HCT116 (cell line): ENCODE results near the gene AGAP2. TPM values are rescaled to one million over a fixed set of nuclear protein-coding genes. Genes with fewer than 3 reads are reported as not detected.

ENCODE experiments used
- ATAC-seq: fragments of 200-7000 bp; cut with Tn5 transposase; 2 replicates; pipeline ENCODE4 v1.9.1; 2020; ENCODE audit warnings: mild to moderate bottlenecking, moderate library complexity
- BruUV-seq: library from RNA; stranded (reverse); fragments of 400-500 nt; replicated peaks from 2 replicates; lab custom pipeline; 2021; lab: Mats Ljungman, UMichigan
- CTCF ChIA-PET: fragments of 300-600 bp; sonication (Branson Sonifier 250); formaldehyde crosslinking; loops from one replicate; lab custom pipeline; 2021; ENCODE audit warnings: antibody characterized with exemption; lab: Charles Lee
- POLR2A ChIA-PET: fragments of 300-600, 350-600 bp; sonication (Branson Sonifier 250); formaldehyde crosslinking; loops from one replicate; lab custom pipeline; 2021; ENCODE audit warnings: antibody characterized with exemption; lab: Charles Lee
- RAD21 ChIA-PET, 2 experiments: fragments of 300-600 bp; sonication (Branson Sonifier 250); formaldehyde crosslinking; loops; one replicate each; lab custom pipeline; 2023; ENCODE audit warnings: low total read pairs in 2 of 2; ENCODE audit not compliant: uncharacterized antibody in 2 of 2, unreplicated experiment in 2 of 2, low non-redundant PET in 1 of 2; lab: Charles Lee
- DNase-seq: peaks from one replicate; pipeline ENCODE4 v3.0.0-alpha.2; 2010; ENCODE audit warnings: low read depth, low spot score
- H2AFZ ChIP-seq: fragments of 200-600 bp; shearing (Covaris generic), sonication (generic); 2 replicates; pipeline ENCODE4 v1.6.1; 2017; ENCODE audit warnings: low read depth, mixed run types, mixed read lengths, antibody characterized with exemption, low read length; ENCODE audit not compliant: poor library complexity, severe bottlenecking
- H3K27ac ChIP-seq: 2 replicates; pipeline ENCODE4 v1.5.1; 2012; ENCODE audit warnings: low read depth, low read length
- H3K27me3 ChIP-seq: fragments of 200-600 bp; sonication (generic); 2 replicates; pipeline ENCODE4 v1.6.1; 2016; ENCODE audit warnings: mixed run types, low read length, mixed read lengths; ENCODE audit not compliant: insufficient read depth
- H3K36me3 ChIP-seq, 2 experiments: fragments of 200-500 bp in 1 of 2; fragments of 200-600 bp in 1 of 2; sonication (Bioruptor generic) in 1 of 2; sonication (generic) in 1 of 2; 2 replicates each; pipeline versions ENCODE4 v1.5.1 to v1.6.1; 2014 to 2016; ENCODE audit warnings: low read length in 2 of 2, inconsistent platforms in 1 of 2, mixed read lengths in 1 of 2, mixed run types in 1 of 2; ENCODE audit not compliant: insufficient read depth in 2 of 2, control insufficient read depth in 1 of 2
- H3K4me1 ChIP-seq, 2 experiments: fragments of 200-600 bp in 1 of 2; sonication (generic) in 1 of 2; 2 replicates each; pipeline versions ENCODE4 v1.5.1 to v1.6.1; 2012 to 2017; ENCODE audit warnings: low read length in 2 of 2, inconsistent platforms in 1 of 2, mild to moderate bottlenecking in 1 of 2, mixed read lengths in 1 of 2, mixed run types in 1 of 2, moderate library complexity in 1 of 2; ENCODE audit not compliant: insufficient read depth in 2 of 2, control insufficient read depth in 1 of 2
- H3K4me2 ChIP-seq: fragments of 200-600 bp; sonication (generic); 2 replicates; pipeline ENCODE4 v1.6.1; 2017; ENCODE audit warnings: mixed run types, low read length, mixed read lengths
- H3K4me3 ChIP-seq, 2 experiments: fragments of 200-600 bp in 1 of 2; sonication (generic) in 1 of 2; replicated peaks in 1 of 2; 2 replicates each; pipeline ENCODE4 v1.5.1; 2011 to 2016; ENCODE audit warnings: low read length in 2 of 2, control low read depth in 1 of 2, low read depth in 1 of 2, mild to moderate bottlenecking in 1 of 2, mixed read lengths in 1 of 2, mixed run types in 1 of 2
- H3K79me2 ChIP-seq: fragments of 200-600 bp; sonication (generic); 2 replicates; pipeline ENCODE4 v1.6.1; 2017; ENCODE audit warnings: mild to moderate bottlenecking, mixed run types, low read length, moderate library complexity, mixed read lengths; ENCODE audit not compliant: insufficient read depth
- H3K9ac ChIP-seq: fragments of 200-600 bp; sonication (generic); 2 replicates; pipeline ENCODE4 v1.6.1; 2016; ENCODE audit warnings: low read length, mixed read lengths
- H3K9me2 ChIP-seq: fragments of 200-600 bp; sonication (generic), shearing (Covaris generic); 2 replicates; pipeline ENCODE4 v1.6.1; 2017; ENCODE audit warnings: mixed run types, mild to moderate bottlenecking, moderate library complexity; ENCODE audit not compliant: insufficient read depth
- H3K9me3 ChIP-seq, 2 experiments: fragments of 200-500 bp in 1 of 2; fragments of 200-600 bp in 1 of 2; sonication (Bioruptor generic) in 1 of 2; sonication (generic) in 1 of 2; 2 replicates each; pipeline ENCODE4 v1.6.1; 2014 to 2017; ENCODE audit warnings: low read length in 2 of 2, mixed read lengths in 2 of 2, inconsistent platforms in 1 of 2, low read depth in 1 of 2, mild to moderate bottlenecking in 1 of 2, mixed run types in 1 of 2, moderate library complexity in 1 of 2; ENCODE audit not compliant: control insufficient read depth in 1 of 2, insufficient read depth in 1 of 2
- H4K20me1 ChIP-seq: fragments of 200-600 bp; sonication (generic), shearing (Covaris generic); 2 replicates; pipeline ENCODE4 v1.6.1; 2017; ENCODE audit warnings: mixed run types, mild to moderate bottlenecking, moderate library complexity; ENCODE audit not compliant: insufficient read depth
- CEBPB ChIP-seq: IDR thresholded peaks from 2 replicates; pipeline ENCODE4 v1.6.1; 2012; ENCODE audit warnings: low read depth
- ELF1 ChIP-seq: IDR thresholded peaks from 2 replicates; pipeline ENCODE4 v1.6.1; 2012; ENCODE audit warnings: low read depth, borderline replicate concordance
- EZH2phosphoT487 ChIP-seq: fragments of 200-600 bp; IDR thresholded peaks from 2 replicates; pipeline ENCODE4 v1.6.1; 2018; ENCODE audit warnings: antibody characterized with exemption, borderline replicate concordance
- FOSL1 ChIP-seq: IDR thresholded peaks from 2 replicates; pipeline ENCODE4 v1.6.1; 2012; ENCODE audit warnings: low read depth
- POLR2AphosphoS5 ChIP-seq: IDR thresholded peaks from 2 replicates; pipeline ENCODE4 v1.6.1; 2011; ENCODE audit warnings: mild to moderate bottlenecking, low read depth, low read length, moderate library complexity
- SRF ChIP-seq: IDR thresholded peaks from 2 replicates; pipeline ENCODE4 v1.6.1; 2012; ENCODE audit warnings: low read depth
- TCF7L2 ChIP-seq: IDR thresholded peaks from 2 replicates; pipeline ENCODE4 v1.7.0; 2011; ENCODE audit warnings: borderline replicate concordance, inconsistent platforms; ENCODE audit not compliant: insufficient read depth, insufficient read length; ENCODE audit errors: extremely low read depth
- YY1 ChIP-seq: IDR thresholded peaks from 2 replicates; pipeline ENCODE4 v1.6.1; 2011; ENCODE audit warnings: low read length, low read depth, moderate library complexity, mild to moderate bottlenecking; ENCODE audit not compliant: insufficient replicate concordance; ENCODE audit errors: extremely low read depth
- ZFX ChIP-seq: fragments of 450-650 bp; IDR thresholded peaks from 2 replicates; pipeline ENCODE4 v1.6.1; 2017
- ZNF274 ChIP-seq: fragments of 200-500 bp; sonication (Bioruptor generic); IDR thresholded peaks from 2 replicates; pipeline ENCODE4 v1.6.1; 2014; ENCODE audit warnings: mild to moderate bottlenecking, low read depth, low read length, inconsistent platforms
- intact Hi-C: fragments of 100-400 bp; cut with micrococcal nuclease; formaldehyde crosslinking; loops from 2 replicates; pipeline ENCODE4 v1.10.0; 2022
- total RNA-seq: library from RNA; stranded (reverse); gene quantifications from one replicate; pipeline ENCODE4 v1.2.1, GENCODE V29; 2021; ENCODE audit not compliant: unreplicated experiment

AGAP2 gene
- total RNA-seq, 1 experiment from 2014 or later: 15.8 TPM

DNA sequence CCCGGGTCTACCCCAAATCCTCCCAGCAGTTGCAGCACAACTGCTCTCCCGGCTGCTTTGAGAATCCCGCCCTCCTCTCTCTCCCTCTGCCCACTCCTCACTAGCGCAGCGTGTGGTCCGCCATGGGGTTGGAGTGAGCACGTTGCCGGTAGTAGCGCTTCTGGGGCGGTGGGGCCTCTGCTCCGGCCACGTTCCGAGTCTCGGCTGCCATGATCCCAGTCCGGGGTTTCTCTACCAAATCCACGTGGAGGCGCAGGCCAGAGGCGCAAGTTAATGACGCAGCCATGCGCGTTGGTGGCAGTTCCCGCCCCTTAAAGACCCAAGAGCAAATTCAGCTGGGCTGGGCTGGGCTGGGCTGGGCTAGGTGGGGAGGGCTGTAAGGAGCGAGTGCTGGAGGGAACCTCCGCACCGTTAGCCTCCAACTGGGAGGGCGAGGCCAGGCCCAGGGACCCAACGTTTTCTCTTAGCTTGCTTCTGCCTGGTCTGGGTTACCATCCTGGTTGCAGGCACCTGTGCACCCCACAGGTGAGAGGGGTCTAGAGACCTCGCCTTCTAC, 33.4 kb upstream of the AGAP2 start, which contains the start of gene METTL1:
TSS of gene METTL1 (minus strand) at position 233 of the 556 bp plus-strand sequence. CDS start at position 211, 22 bp downstream.
- DNase-seq: peak; percentile 96

DNA sequence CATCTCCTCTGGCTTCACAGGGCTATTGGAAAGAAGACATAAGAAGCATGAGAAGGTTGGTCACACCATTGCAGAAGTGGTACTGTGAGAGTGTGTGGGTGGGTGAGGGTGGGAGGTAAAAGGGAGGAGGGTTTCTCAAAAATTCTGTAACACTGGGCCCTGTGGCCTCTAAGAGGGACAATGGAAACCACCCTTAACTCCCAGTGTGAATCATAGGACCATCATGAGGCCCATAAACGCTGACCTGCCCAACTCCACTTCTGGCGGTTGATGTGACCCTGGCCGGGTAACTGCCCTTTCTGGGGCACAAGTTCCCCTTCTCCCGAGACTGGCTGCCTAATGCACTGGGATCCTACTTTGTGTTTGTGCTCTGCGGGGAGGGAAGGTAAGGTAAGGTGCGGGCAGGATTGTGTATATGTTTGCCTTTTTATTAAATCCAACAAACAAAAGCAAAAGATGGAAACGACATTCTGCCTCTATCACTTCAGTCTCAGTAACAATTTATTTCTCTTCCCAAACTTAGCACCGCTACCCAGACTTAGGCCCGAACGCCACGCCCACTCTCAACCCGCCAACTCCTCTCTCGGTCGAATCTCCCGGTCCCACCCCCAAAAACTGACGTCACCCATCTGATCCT, 32.8 kb upstream of the AGAP2 start:
- Histone ChIP-seq H3K4me3 (peak overlapping the region; percentile 91 to 97), H3K4me2 (peak overlapping the region; percentile 88), H3K27ac (peak overlapping the region; percentile 93), H3K36me3 (peaks cover 6 to 27% of the 10 kb centered on the region in 2 experiments; a peak in 3 of 4 replicates), H3K4me1 (peaks cover 14 to 33% of the 10 kb centered on the region in 2 experiments), H4K20me1 (no peaks in the 10 kb centered on the region), H3K9me2 (no peaks in the 10 kb centered on the region), H3K79me2 (peaks cover 25% of the 10 kb centered on the region), H3K9me3 (no peaks in the 10 kb centered on the region), H3K9ac (peak overlapping the region; percentile 97), H3K27me3 (no peaks in the 10 kb centered on the region), H2AFZ (no peak overlapping the region)
- DNase-seq (peak; percentile 89), ATAC-seq (peak; percentile 73)
- intact Hi-C loops: no loop called here
- ChIA-PET CTCF (interaction anchor here (0.9 to 1.0 kb wide), 2 partner anchors 12 to 188 kb away, joined by 3 to 5 read pairs; no protein-coding TSS in a partner anchor), RAD21 (interaction anchor here in 1 of 2 experiments (1.0 kb wide), 1 partner anchor 11 kb away, joined by 3 read pairs; the partner anchor contains the start of gene TSFM), POLR2A (interaction anchor here (0.6 to 1.2 kb wide), 3 partner anchors 9 to 392 kb away, joined by 3 to 6 read pairs (median 3); no protein-coding TSS in a partner anchor)
- TF ChIP-seq SRF (no peak), ZFX (no peak; the same call in 1 of the 2 replicates), ELF1 (no peak), ZNF274 (no peak), FOSL1 (no peak), EZH2phosphoT487 (no peak), TCF7L2 (no peak), POLR2AphosphoS5 (no peak)
- BruUV-seq: TSS peak; percentile 71

More for the DNA sequence above, 33.4 kb upstream of the AGAP2 start, which contains the start of gene METTL1:
- peaks cover 6 to 27% of the 10 kb centered on the region in 2 experiments; a peak in 3 of 4 replicates for H3K36me3 ChIP-seq
- RAD21 ChIA-PET: interaction anchor here in 1 of 2 experiments (1.0 kb wide), 1 partner anchor 11 kb away, joined by 3 read pairs; the partner anchor contains the start of gene TSFM
- peak within 1 kb of the TSS; percentile 97 for H3K9ac ChIP-seq
- H3K79me2 ChIP-seq: peaks cover 25% of the 10 kb centered on the region
- ATAC-seq: peak; percentile 85
- H4K20me1 ChIP-seq: no peaks in the 10 kb centered on the region
- TF ChIP-seq ZNF274 (no peak), YY1 (peak; percentile 91), TCF7L2 (peak; percentile 60), ZFX (peak; percentile 79), POLR2AphosphoS5 (peak; percentile 67), CEBPB (no peak)
- H3K4me1 ChIP-seq: peaks cover 14 to 27% of the 10 kb centered on the region in 2 experiments
- no peaks in the 10 kb centered on the region for H3K27me3 ChIP-seq
- H3K4me3 ChIP-seq: peak within 1 kb of the TSS; percentile 91 to 97
- no peaks in the 10 kb centered on the region for H3K9me2 ChIP-seq
- POLR2A ChIA-PET: interaction anchor here (0.6 to 1.2 kb wide), 6 partner anchors 8 to 559 kb away, joined by 3 to 6 read pairs (median 3); partner anchors contain the start of gene TSPAN31
- CTCF ChIA-PET: interaction anchor here (0.7 to 1.0 kb wide), 6 partner anchors 10 to 189 kb away, joined by 3 to 6 read pairs (median 4); partner anchors contain the start of gene TSFM
- no TSS peak for BruUV-seq
- no peaks in the 10 kb centered on the region for H3K9me3 ChIP-seq
- peak within 1 kb of the TSS; percentile 88 for H3K4me2 ChIP-seq
- intact Hi-C loops: loop anchor here (1.0 kb wide), 1 partner anchor 10 kb away; the partner anchor contains the start of gene TSFM
- H2AFZ ChIP-seq: peak within 1 kb of the TSS; percentile 66
- H3K27ac ChIP-seq: peak within 1 kb of the TSS; percentile 93
